DND-41 (cell line): ENCODE results near the gene ACTR1A.

Experiments
- ATAC-seq: fragments of 200-7000 bp; cut with Tn5 transposase; 3 replicates; pipeline ENCODE4 v1.9.1; 2021; ENCODE audit warnings: low read depth; ENCODE audit not compliant: insufficient read depth
- DNase-seq: peaks from one replicate; pipeline ENCODE4 v3.0.0-alpha.2; 2020
- H2AFZ ChIP-seq: 2 replicates; pipeline ENCODE4 v1.6.0; 2012; ENCODE audit warnings: low read depth, low read length
- H3K27ac ChIP-seq: 2 replicates; pipeline ENCODE4 v1.5.1; 2012; ENCODE audit warnings: low read length, inconsistent platforms
- H3K27me3 ChIP-seq: fragments of 200-600 bp; sonication (generic); 2 replicates; pipeline ENCODE4 v1.6.0; 2012; ENCODE audit warnings: low read length, mild to moderate bottlenecking, inconsistent platforms; ENCODE audit not compliant: insufficient read depth, poor library complexity
- H3K36me3 ChIP-seq: 2 replicates; pipeline ENCODE4 v1.5.1; 2012; ENCODE audit warnings: low read length, inconsistent platforms; ENCODE audit not compliant: insufficient read depth
- H3K4me1 ChIP-seq: 2 replicates; pipeline ENCODE4 v1.5.1; 2012; ENCODE audit warnings: mild to moderate bottlenecking, low read length; ENCODE audit not compliant: insufficient read depth
- H3K4me2 ChIP-seq: 2 replicates; pipeline ENCODE4 v1.6.0; 2012; ENCODE audit warnings: mild to moderate bottlenecking, moderate library complexity, low read length, inconsistent platforms; ENCODE audit not compliant: insufficient read depth
- H3K4me3 ChIP-seq, 2 experiments: fragments of 200-600 bp in 1 of 2; shearing (Covaris generic) in 1 of 2; 2 replicates each; pipeline ENCODE4 v1.5.1; 2012 to 2016; ENCODE audit warnings: inconsistent platforms in 2 of 2, low read length in 2 of 2, mild to moderate bottlenecking in 2 of 2, low read depth in 1 of 2, moderate library complexity in 1 of 2
- H3K79me2 ChIP-seq: 2 replicates; pipeline ENCODE4 v1.6.0; 2012; ENCODE audit warnings: low read length, inconsistent platforms; ENCODE audit not compliant: insufficient read depth
- H3K9ac ChIP-seq: 2 replicates; pipeline ENCODE4 v1.6.0; 2012; ENCODE audit warnings: low read depth, mild to moderate bottlenecking, inconsistent platforms, low read length, moderate library complexity
- H3K9me3 ChIP-seq: 2 replicates; pipeline ENCODE4 v1.5.1; 2012; ENCODE audit warnings: low read length, moderate library complexity, mild to moderate bottlenecking, inconsistent platforms; ENCODE audit not compliant: insufficient read depth, severe bottlenecking
- H4K20me1 ChIP-seq: 2 replicates; pipeline ENCODE4 v1.6.0; 2012; ENCODE audit warnings: low read length; ENCODE audit not compliant: insufficient read depth
- CTCF ChIP-seq: IDR thresholded peaks from 2 replicates; pipeline ENCODE4 v1.5.1; 2012; ENCODE audit warnings: borderline replicate concordance, low read length, moderate library complexity, mild to moderate bottlenecking; ENCODE audit not compliant: poor library complexity, severe bottlenecking; ENCODE audit errors: extremely low read depth
- EZH2 ChIP-seq: IDR thresholded peaks from 3 replicates; pipeline ENCODE4 v1.6.1; 2012; ENCODE audit warnings: borderline replicate concordance, low read depth, mild to moderate bottlenecking, moderate library complexity, low read length, inconsistent platforms; ENCODE audit not compliant: severe bottlenecking

Gene ACTR1A

GRCh38 chr10:102461187-102462054, 41.1 kb downstream of the ACTR1A start:
- Histone ChIP-seq H3K9ac (peak overlapping the region; percentile 63), H3K27ac (peak overlapping the region; percentile 64)

GRCh38 chr10:102460836-102461186, 41.7 kb downstream of the ACTR1A start:
- Histone ChIP-seq H3K9me3 (no peaks in the 10 kb centered on the region), H3K4me2 (peak overlapping the region; percentile 76), H3K36me3 (no peaks in the 10 kb centered on the region), H3K27ac (peak overlapping the region; percentile 64), H3K4me3 (peak overlapping the region; percentile 39 to 62; a peak in 3 of 4 replicates), H3K9ac (peak overlapping the region; percentile 63), H3K79me2 (peaks cover 5% of the 10 kb centered on the region; the same call in 1 of the 2 replicates), H3K4me1 (peaks cover 27% of the 10 kb centered on the region), H3K27me3 (no peaks in the 10 kb centered on the region), H4K20me1 (no peaks in the 10 kb centered on the region), H2AFZ (peak overlapping the region; percentile 95)
- TF ChIP-seq EZH2 = no peak
- no peak for TF ChIP-seq CTCF
- ATAC-seq (peak; percentile 42), DNase-seq (no peak)

More at GRCh38 chr10:102461187-102462054, 41.1 kb downstream of the ACTR1A start:
- Histone ChIP-seq H3K27me3 (no peaks in the 10 kb centered on the region), H3K4me3 (peak overlapping the region; percentile 39 to 62; a peak in 3 of 4 replicates), H3K36me3 (no peaks in the 10 kb centered on the region), H3K4me2 (peak overlapping the region; percentile 76), H3K79me2 (peaks cover 5% of the 10 kb centered on the region; the same call in 1 of the 2 replicates), H4K20me1 (no peaks in the 10 kb centered on the region), H3K9me3 (no peaks in the 10 kb centered on the region), H2AFZ (peak overlapping the region; percentile 95), H3K4me1 (peaks cover 27% of the 10 kb centered on the region)
- TF ChIP-seq CTCF = no peak
- no peak for TF ChIP-seq EZH2
- peak; percentile 88 for DNase-seq
- peak; percentile 96 for ATAC-seq

DNA sequence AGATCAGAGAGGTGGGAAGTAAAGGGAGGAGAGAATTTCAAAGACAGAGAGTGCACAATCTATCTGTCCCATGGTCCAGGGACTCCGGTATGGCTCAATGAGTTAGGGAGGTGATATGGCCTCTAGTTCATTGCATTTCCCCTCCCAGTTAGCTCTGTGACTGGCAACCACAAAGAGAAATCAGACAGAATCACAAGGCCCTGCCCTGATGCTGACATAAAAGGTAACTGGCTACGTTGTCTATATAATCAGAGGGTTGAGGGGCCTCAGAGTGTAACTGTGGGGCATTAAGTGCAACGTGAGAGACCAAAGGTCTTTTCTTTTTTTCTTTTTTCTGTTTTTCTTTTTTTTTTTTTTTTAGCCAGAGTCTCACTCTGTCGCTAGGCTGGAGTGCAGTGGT, 43.9 kb downstream of the ACTR1A start:
- no peak overlapping the region for H3K9ac ChIP-seq
- peaks cover 27% of the 10 kb centered on the region for H3K4me1 ChIP-seq
- no peak for TF ChIP-seq EZH2
- TF ChIP-seq CTCF = no peak
- H3K4me2 ChIP-seq = no peak overlapping the region
- no peaks in the 10 kb centered on the region for H3K27me3 ChIP-seq
- peaks cover 5% of the 10 kb centered on the region; the same call in 1 of the 2 replicates for H3K79me2 ChIP-seq
- no peak for DNase-seq
- H4K20me1 ChIP-seq = no peaks in the 10 kb centered on the region
- H3K4me3 ChIP-seq = no peak overlapping the region
- H3K36me3 ChIP-seq = no peaks in the 10 kb centered on the region; the same call in 1 of the 2 replicates
- H3K27ac ChIP-seq = no peak overlapping the region
- H2AFZ ChIP-seq = no peak overlapping the region
- H3K9me3 ChIP-seq = no peaks in the 10 kb centered on the region
- ATAC-seq = no peak
